SJSA1 (cell line): Measurements from ENCODE around the gene NUTM2A. TPM values are rescaled to one million over a fixed set of nuclear protein-coding genes. Genes with fewer than 3 reads are reported as not detected.
"Not testable (repeated sequence)": the region's sequence is repeated elsewhere in the genome, so short reads cannot be mapped to it uniquely, and the experiment has no call there.

Experiments used
- DNase-seq, 2 experiments: peaks; one replicate each; pipeline ENCODE4 v3.0.0-alpha.2; 2015 to 2020; ENCODE audit warnings: low spot score in 2 of 2, low read depth in 1 of 2
- H3K27ac ChIP-seq: fragments of 250-450 bp; sonication (Bioruptor Pico); 2 replicates; pipeline ENCODE4 v1.5.1; 2020; ENCODE audit warnings: mild to moderate bottlenecking, moderate library complexity
- H3K27me3 ChIP-seq: fragments of 250-450 bp; sonication (Bioruptor Pico); replicated peaks from 2 replicates; pipeline ENCODE4 v1.5.1; 2020; ENCODE audit warnings: mild to moderate bottlenecking, moderate library complexity
- H3K36me3 ChIP-seq: fragments of 250-450 bp; sonication (Bioruptor Pico); 2 replicates; pipeline ENCODE4 v1.5.1; 2020; ENCODE audit warnings: mild to moderate bottlenecking
- H3K4me1 ChIP-seq: fragments of 250-450 bp; sonication (Bioruptor Pico); replicated peaks from 2 replicates; pipeline ENCODE4 v1.6.1; 2021; ENCODE audit warnings: mild to moderate bottlenecking
- H3K4me3 ChIP-seq: fragments of 250-450 bp; sonication (Bioruptor Pico); 2 replicates; pipeline ENCODE4 v1.5.1; 2020; ENCODE audit warnings: mild to moderate bottlenecking
- H3K9me3 ChIP-seq: fragments of 250-450 bp; sonication (Bioruptor Pico); replicated peaks from 2 replicates; pipeline ENCODE4 v1.5.1; 2020; ENCODE audit warnings: mild to moderate bottlenecking
- total RNA-seq: library from RNA; depleted of rRNA; stranded (reverse); fragments of >200 nt; shearing (Covaris generic); gene quantifications from 2 replicates; pipeline ENCODE4 v1.2.3, GENCODE V29; 2014; rRNA removed

Gene NUTM2A
- 1.1 and 3.4 TPM in 2 replicates for total RNA-seq

GRCh38 chr10:87225148-87225547 lies at the start of gene NUTM2A:
TSS of gene NUTM2A (plus strand) at chr10:87225448. CDS start at chr10:87225831, 383 bp downstream.
- not testable (repeated sequence) for DNase-seq, H3K9me3 ChIP-seq, H3K36me3 ChIP-seq, H3K4me1 ChIP-seq, H3K27me3 ChIP-seq, H3K27ac ChIP-seq, H3K4me3 ChIP-seq

GRCh38 chr10:87177587-87177986 lies 47.7 kb upstream of the NUTM2A start:
- not testable (repeated sequence) for H3K27me3 ChIP-seq, H3K4me1 ChIP-seq, H3K36me3 ChIP-seq, DNase-seq, H3K4me3 ChIP-seq, H3K9me3 ChIP-seq, H3K27ac ChIP-seq

GRCh38 chr10:87184421-87184820 lies 40.8 kb upstream of the NUTM2A start:
- not testable (repeated sequence) for H3K4me3 ChIP-seq, H3K36me3 ChIP-seq, H3K27me3 ChIP-seq, DNase-seq, H3K27ac ChIP-seq, H3K4me1 ChIP-seq, H3K9me3 ChIP-seq

GRCh38 chr10:87186016-87186415 lies 39.2 kb upstream of the NUTM2A start:
- not testable (repeated sequence) for H3K27me3 ChIP-seq, H3K4me1 ChIP-seq, H3K27ac ChIP-seq, H3K9me3 ChIP-seq, H3K4me3 ChIP-seq, DNase-seq, H3K36me3 ChIP-seq

GRCh38 chr10:87187573-87187972 lies 37.7 kb upstream of the NUTM2A start:
- DNase-seq, H3K36me3 ChIP-seq, H3K27ac ChIP-seq, H3K4me3 ChIP-seq, H3K4me1 ChIP-seq, H3K27me3 ChIP-seq, H3K9me3 ChIP-seq: not testable (repeated sequence)

GRCh38 chr10:87191841-87192240 lies 33.4 kb upstream of the NUTM2A start:
- not testable (repeated sequence) for DNase-seq, H3K27ac ChIP-seq, H3K9me3 ChIP-seq, H3K27me3 ChIP-seq, H3K4me1 ChIP-seq, H3K36me3 ChIP-seq, H3K4me3 ChIP-seq

- not testable (repeated sequence) for H3K27ac ChIP-seq, H3K9me3 ChIP-seq, H3K27me3 ChIP-seq, H3K4me1 ChIP-seq, H3K36me3 ChIP-seq
- H3K4me3 ChIP-seq = peak overlapping the region; percentile 20
- peak in 1 of 2 experiments; percentile 54 for DNase-seq
These were observed 24.3 kb upstream of the NUTM2A start for GRCh38 chr10:87200924-87201323.

GRCh38 chr10:87204801-87205200 lies 20.4 kb upstream of the NUTM2A start:
- DNase-seq, H3K27me3 ChIP-seq, H3K4me3 ChIP-seq: not testable (repeated sequence)

GRCh38 chr10:87206922-87207321 lies 18.3 kb upstream of the NUTM2A start:
- not testable (repeated sequence) for H3K4me1 ChIP-seq, H3K9me3 ChIP-seq, H3K27me3 ChIP-seq, H3K27ac ChIP-seq, H3K36me3 ChIP-seq, DNase-seq, H3K4me3 ChIP-seq

More at GRCh38 chr10:87204801-87205200, 20.4 kb upstream of the NUTM2A start:
- H3K9me3 ChIP-seq, H3K36me3 ChIP-seq, H3K27ac ChIP-seq, H3K4me1 ChIP-seq: not testable (repeated sequence)

- H3K4me3 ChIP-seq, H3K27me3 ChIP-seq, H3K9me3 ChIP-seq, H3K36me3 ChIP-seq, DNase-seq, H3K4me1 ChIP-seq, H3K27ac ChIP-seq: not testable (repeated sequence)
These were observed 14.9 kb upstream of the NUTM2A start for GRCh38 chr10:87210309-87210708.

GRCh38 chr10:87211848-87212247 lies 13.4 kb upstream of the NUTM2A start:
- not testable (repeated sequence) for H3K27ac ChIP-seq, H3K9me3 ChIP-seq, H3K4me3 ChIP-seq, H3K36me3 ChIP-seq, H3K4me1 ChIP-seq, H3K27me3 ChIP-seq
- peak; percentile 60 to 69 for DNase-seq

GRCh38 chr10:87213150-87213765 lies 12.0 kb upstream of the NUTM2A start:
- H3K4me1 ChIP-seq, H3K4me3 ChIP-seq, DNase-seq, H3K36me3 ChIP-seq, H3K9me3 ChIP-seq, H3K27me3 ChIP-seq, H3K27ac ChIP-seq: not testable (repeated sequence)

GRCh38 chr10:87213806-87214205 lies 11.4 kb upstream of the NUTM2A start:
- H3K27ac ChIP-seq = not testable (repeated sequence)

GRCh38 chr10:87216120-87216519 lies 9.1 kb upstream of the NUTM2A start:
- H3K27me3 ChIP-seq, H3K36me3 ChIP-seq, H3K27ac ChIP-seq, H3K9me3 ChIP-seq, H3K4me3 ChIP-seq, H3K4me1 ChIP-seq, DNase-seq: not testable (repeated sequence)

More at GRCh38 chr10:87213806-87214205, 11.4 kb upstream of the NUTM2A start:
- DNase-seq, H3K9me3 ChIP-seq, H3K36me3 ChIP-seq, H3K27me3 ChIP-seq, H3K4me1 ChIP-seq, H3K4me3 ChIP-seq: not testable (repeated sequence)

GRCh38 chr10:87219370-87219769 lies 5.9 kb upstream of the NUTM2A start:
- not testable (repeated sequence) for H3K27me3 ChIP-seq, H3K27ac ChIP-seq, H3K4me3 ChIP-seq, DNase-seq, H3K36me3 ChIP-seq, H3K4me1 ChIP-seq, H3K9me3 ChIP-seq
